Endothelial cell of umbilical vein (primary cell): ENCODE measurements around the gene BRF1. TPM values are rescaled to one million over a fixed set of nuclear protein-coding genes. Genes with fewer than 3 reads are reported as not detected.

ENCODE experiments used
- BruUV-seq: library from RNA; stranded (reverse); fragments of 400-500 nt; replicated peaks from 2 replicates; lab custom pipeline; 2021; lab: Mats Ljungman, UMichigan
- CTCF ChIA-PET: fragments of 300-600, 350-600 bp; sonication (Branson Sonifier 250); formaldehyde crosslinking; loops from one replicate; lab custom pipeline; 2021; ENCODE audit warnings: antibody characterized with exemption, inconsistent platforms; lab: Charles Lee
- POLR2A ChIA-PET: fragments of 300-600, 350-600 bp; sonication (Branson Sonifier 250); formaldehyde crosslinking; loops from one replicate; lab custom pipeline; 2021; ENCODE audit warnings: antibody characterized with exemption, inconsistent platforms; lab: Charles Lee
- DNase-seq: peaks from one replicate; pipeline ENCODE4 v3.0.0-alpha.2; 2011; ENCODE audit warnings: low read depth, low spot score
- FAIRE-seq: peaks from 2 replicates; lab custom pipeline; 2011; peaks lifted over from hg19 to GRCh38; lab: Jason Lieb, UNC
- H2AFZ ChIP-seq: 2 replicates; pipeline ENCODE4 v1.6.0; 2012; ENCODE audit warnings: low read depth, low read length, control low read depth, inconsistent platforms
- H3K27ac ChIP-seq: 2 replicates; pipeline ENCODE4 v1.5.1; 2011; ENCODE audit warnings: low read depth, mild to moderate bottlenecking, control low read depth, low read length, moderate library complexity; ENCODE audit not compliant: insufficient read depth
- H3K27me3 ChIP-seq, 2 experiments: 2 replicates each; pipeline versions ENCODE4 v1.6.0 to v1.6.1; 2011; ENCODE audit warnings: low read length in 2 of 2, mixed read lengths in 1 of 2; ENCODE audit not compliant: control insufficient read depth in 2 of 2, insufficient read depth in 2 of 2
- H3K36me3 ChIP-seq, 2 experiments: 2 replicates in 1 of 2; 3 replicates in 1 of 2; pipeline ENCODE4 v1.5.1; 2011; ENCODE audit warnings: low read length in 2 of 2, mild to moderate bottlenecking in 1 of 2, moderate library complexity in 1 of 2; ENCODE audit not compliant: control insufficient read depth in 2 of 2, insufficient read depth in 2 of 2; ENCODE audit errors: extremely low read depth in 1 of 2
- H3K4me1 ChIP-seq: 3 replicates; pipeline ENCODE4 v1.5.1; 2011; ENCODE audit warnings: mild to moderate bottlenecking, low read length; ENCODE audit not compliant: control insufficient read depth, insufficient read depth; ENCODE audit errors: extremely low read depth
- H3K4me2 ChIP-seq: 2 replicates; pipeline ENCODE4 v1.6.1; 2011; ENCODE audit warnings: low read length, control low read depth, mixed read lengths; ENCODE audit not compliant: insufficient read depth
- H3K4me3 ChIP-seq, 3 experiments: fragments of 200-600 bp in 1 of 3; sonication (generic), shearing (Covaris generic) in 1 of 3; replicated peaks in 1 of 3; 2 replicates each; pipeline ENCODE4 v1.5.1; 2011 to 2016; ENCODE audit warnings: control low read depth in 3 of 3, low read length in 3 of 3, mild to moderate bottlenecking in 2 of 3, inconsistent platforms in 1 of 3, low read depth in 1 of 3, moderate library complexity in 1 of 3; ENCODE audit not compliant: insufficient read depth in 1 of 3
- H3K79me2 ChIP-seq: 2 replicates; pipeline ENCODE4 v1.6.0; 2012; ENCODE audit warnings: low read length, inconsistent platforms; ENCODE audit not compliant: control insufficient read depth, insufficient read depth
- H3K9ac ChIP-seq: replicated peaks from 2 replicates; pipeline ENCODE3; 2011; ENCODE audit warnings: low read length, control low read depth; ENCODE audit not compliant: insufficient read depth; ENCODE audit errors: extremely low read depth
- H3K9me1 ChIP-seq: replicated peaks from 3 replicates; pipeline ENCODE4 v1.6.0; 2011; ENCODE audit warnings: mild to moderate bottlenecking, low read length; ENCODE audit not compliant: control insufficient read depth, insufficient read depth; ENCODE audit errors: extremely low read depth
- H3K9me3 ChIP-seq: replicated peaks from 2 replicates; pipeline ENCODE4 v1.5.1; 2012; ENCODE audit warnings: low read length, inconsistent platforms; ENCODE audit not compliant: control insufficient read depth, insufficient read depth
- H4K20me1 ChIP-seq: replicated peaks from 2 replicates; pipeline ENCODE3; 2011; ENCODE audit warnings: mild to moderate bottlenecking, low read length; ENCODE audit not compliant: control insufficient read depth, insufficient read depth; ENCODE audit errors: extremely low read depth
- CTCF ChIP-seq, 2 donors: IDR thresholded peaks; 1 replicate in 1 of 2; 2 replicates in 1 of 2; pipeline ENCODE4 v1.5.1; 2011; ENCODE audit warnings: low read length in 2 of 2, mild to moderate bottlenecking in 2 of 2, moderate library complexity in 2 of 2, control low read depth in 1 of 2, inconsistent platforms in 1 of 2, low read depth in 1 of 2; ENCODE audit not compliant: insufficient read depth in 1 of 2; ENCODE audit errors: extremely low read depth in 1 of 2
- EZH2 ChIP-seq: IDR thresholded peaks from 2 replicates; pipeline ENCODE4 v1.6.1; 2012; ENCODE audit warnings: borderline replicate concordance, low read depth, mild to moderate bottlenecking, moderate library complexity, low read length, inconsistent platforms; ENCODE audit not compliant: severe bottlenecking
- FOS ChIP-seq: IDR thresholded peaks from 2 replicates; pipeline ENCODE4 v1.6.1; 2011; ENCODE audit warnings: mild to moderate bottlenecking, low read length, moderate library complexity, borderline replicate concordance; ENCODE audit not compliant: insufficient read depth
- GATA2 ChIP-seq: IDR thresholded peaks from 2 replicates; pipeline ENCODE4 v1.7.0; 2011; ENCODE audit warnings: low read depth, mild to moderate bottlenecking, moderate library complexity, mixed read lengths, low read length; ENCODE audit not compliant: insufficient read length, insufficient read depth
- JUN ChIP-seq: IDR thresholded peaks from 2 replicates; pipeline ENCODE4 v1.6.1; 2011; ENCODE audit warnings: borderline replicate concordance, low read depth; ENCODE audit not compliant: insufficient read length, insufficient read depth
- MYC ChIP-seq: IDR thresholded peaks from one replicate; pipeline ENCODE4 v1.6.1; 2011; ENCODE audit warnings: mild to moderate bottlenecking, low read depth, low read length
- POLR2A ChIP-seq: IDR thresholded peaks from 2 replicates; pipeline ENCODE4 v1.6.1; 2012; ENCODE audit warnings: low read depth, mild to moderate bottlenecking, control low read depth, low read length
- POLR2AphosphoS5 ChIP-seq: IDR thresholded peaks from 2 replicates; pipeline ENCODE4 v1.6.1; 2012; ENCODE audit warnings: low read depth, mild to moderate bottlenecking, control low read depth, low read length, moderate library complexity; ENCODE audit not compliant: insufficient read depth
- dilution Hi-C: fragments of 300-500 bp; cut with MboI; formaldehyde crosslinking; loops from one replicate; pipeline ENCODE4 v1.15.0; 2019; ENCODE audit warnings: low sequenced_read_pairs; ENCODE audit not compliant: extremely low pct_ligation_motif_present
- intact Hi-C: fragments of 100-400 bp; cut with micrococcal nuclease; formaldehyde crosslinking; loops from one replicate; pipeline ENCODE4 v1.10.0; 2022
- polyA plus RNA-seq, 4 experiments: library from polyadenylated mRNA; depleted of rRNA in 3 of 4; stranded (reverse) in 3 of 4; unstranded in 1 of 4; fragments of >200 nt; gene quantifications; 2 replicates each; pipeline versions ENCODE4 v1.2.1 to v1.2.3, GENCODE V29; 2011 to 2012; ENCODE audit warnings: missing spikeins in 1 of 4
- total RNA-seq: library from RNA; stranded (reverse); gene quantifications from 2 replicates; pipeline ENCODE4 v1.2.3, GENCODE V29; 2021
- TF ChIP-seq, protein P1 (sequence below): IDR thresholded peaks from 2 replicates; pipeline ENCODE4 v1.6.1; 2011; ENCODE audit not compliant: insufficient read depth, insufficient read length

BRF1 gene
- total and polyA plus RNA-seq, 2 donors (not counting 3 experiments of a cell fraction or from before 2014, with no cell fraction given), result 19.0 to 47.2 TPM

- intact Hi-C loops, result loop anchor here (1.0 to 10.0 kb wide), 7 partner anchors 24 to 197 kb away; partner anchors contain the start of gene BTBD6
- H3K4me2 ChIP-seq, result peak overlapping the region; percentile 30
- no peak for TF ChIP-seq FOS
- TF ChIP-seq EZH2, result no peak
- no peak for TF ChIP-seq MYC
- peak; percentile 86 to 92 for TF ChIP-seq CTCF (IDR thresholded peaks at IDR 0.05; ENCODE audit: extremely low read depth in 1 of 2, insufficient read depth in 1 of 2, low read depth in 1 of 2, low read length in 2 of 2)
- TF ChIP-seq JUN, result no peak
- TF ChIP-seq, protein P1, sequence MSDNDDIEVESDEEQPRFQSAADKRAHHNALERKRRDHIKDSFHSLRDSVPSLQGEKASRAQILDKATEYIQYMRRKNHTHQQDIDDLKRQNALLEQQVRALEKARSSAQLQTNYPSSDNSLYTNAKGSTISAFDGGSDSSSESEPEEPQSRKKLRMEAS, result peak; percentile 58
- TF ChIP-seq POLR2A, result no peak
- no peak for TF ChIP-seq POLR2AphosphoS5
- TF ChIP-seq GATA2, result no peak
- no peaks in the 10 kb centered on the region for H3K9me3 ChIP-seq
- FAIRE-seq, result peak; percentile 77
- H4K20me1 ChIP-seq, result no peaks in the 10 kb centered on the region
- CTCF ChIA-PET, result interaction anchor here (0.7 to 6.4 kb wide), 21 partner anchors 9 to 182 kb away, joined by 3 to 94 read pairs (median 4); partner anchors contain the start of genes BTBD6, NUDT14 and PACS2
- dilution Hi-C loops, result no loop called here
- POLR2A ChIA-PET, result interaction anchor here (0.8 to 1.4 kb wide), 2 partner anchors 26 to 132 kb away, joined by 3 to 4 read pairs; partner anchors contain the start of gene BRF1
- DNase-seq, result peak; percentile 81
- peaks cover 39% of the 10 kb centered on the region for H3K4me1 ChIP-seq
- peaks cover 0 to 3% of the 10 kb centered on the region in 2 experiments for H3K36me3 ChIP-seq
- H3K9me1 ChIP-seq, result no peaks in the 10 kb centered on the region
- no peaks in the 10 kb centered on the region for H3K27me3 ChIP-seq
- peak overlapping the region; percentile 34 for H2AFZ ChIP-seq
- peak overlapping the region; percentile 2 for H3K27ac ChIP-seq
- H3K9ac ChIP-seq, result no peak overlapping the region
- no TSS peak for BruUV-seq
- peaks cover 37% of the 10 kb centered on the region for H3K79me2 ChIP-seq
- peak overlapping the region; percentile 11 to 41 (median 16) for H3K4me3 ChIP-seq
Measured at GRCh38 chr14:105168979-105169507, 131.8 kb downstream of the BRF1 start.
